NB4 (cell line): Measurements from ENCODE around the gene PRDM15.

ENCODE experiments used
- MYC ChIP-seq: IDR thresholded peaks from 2 replicates; pipeline ENCODE4 v1.6.1; 2011; ENCODE audit warnings: low read depth, low read length
- POLR2A ChIP-seq: IDR thresholded peaks from 2 replicates; pipeline ENCODE4 v1.6.1; 2011; ENCODE audit warnings: mild to moderate bottlenecking; ENCODE audit not compliant: insufficient read length; ENCODE audit errors: extremely low read depth
- TF ChIP-seq, protein P1 (sequence below): IDR thresholded peaks from one replicate; pipeline ENCODE4 v1.5.1; 2012; ENCODE audit warnings: low read depth, low read length
- TF ChIP-seq, protein P2 (sequence below): IDR thresholded peaks from 2 replicates; pipeline ENCODE4 v1.6.1; 2011; ENCODE audit warnings: low read depth, low read length

DNA sequence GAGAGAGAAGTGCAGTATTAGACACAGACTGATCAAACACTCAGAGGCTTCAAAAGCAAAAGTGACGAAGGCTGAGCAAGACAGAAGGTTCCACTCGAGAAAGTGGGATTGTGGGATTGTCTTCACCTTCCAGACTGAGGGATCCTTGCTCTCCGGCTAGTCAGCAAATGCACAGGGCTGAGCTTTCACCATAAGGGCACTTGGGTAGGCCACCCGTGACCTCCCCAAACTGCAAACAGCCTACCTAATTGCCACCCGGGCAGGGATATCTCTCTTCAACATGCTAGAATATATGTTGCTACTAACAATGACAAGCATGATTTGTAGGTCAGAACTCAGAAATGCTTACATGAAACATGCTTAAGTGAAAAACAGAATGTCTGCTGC lies 77.0 kb downstream of the PRDM15 start:
- TF ChIP-seq, protein P1, sequence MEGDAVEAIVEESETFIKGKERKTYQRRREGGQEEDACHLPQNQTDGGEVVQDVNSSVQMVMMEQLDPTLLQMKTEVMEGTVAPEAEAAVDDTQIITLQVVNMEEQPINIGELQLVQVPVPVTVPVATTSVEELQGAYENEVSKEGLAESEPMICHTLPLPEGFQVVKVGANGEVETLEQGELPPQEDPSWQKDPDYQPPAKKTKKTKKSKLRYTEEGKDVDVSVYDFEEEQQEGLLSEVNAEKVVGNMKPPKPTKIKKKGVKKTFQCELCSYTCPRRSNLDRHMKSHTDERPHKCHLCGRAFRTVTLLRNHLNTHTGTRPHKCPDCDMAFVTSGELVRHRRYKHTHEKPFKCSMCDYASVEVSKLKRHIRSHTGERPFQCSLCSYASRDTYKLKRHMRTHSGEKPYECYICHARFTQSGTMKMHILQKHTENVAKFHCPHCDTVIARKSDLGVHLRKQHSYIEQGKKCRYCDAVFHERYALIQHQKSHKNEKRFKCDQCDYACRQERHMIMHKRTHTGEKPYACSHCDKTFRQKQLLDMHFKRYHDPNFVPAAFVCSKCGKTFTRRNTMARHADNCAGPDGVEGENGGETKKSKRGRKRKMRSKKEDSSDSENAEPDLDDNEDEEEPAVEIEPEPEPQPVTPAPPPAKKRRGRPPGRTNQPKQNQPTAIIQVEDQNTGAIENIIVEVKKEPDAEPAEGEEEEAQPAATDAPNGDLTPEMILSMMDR, result no peak
- TF ChIP-seq POLR2A (no peak), MYC (no peak)
- TF ChIP-seq, protein P2, sequence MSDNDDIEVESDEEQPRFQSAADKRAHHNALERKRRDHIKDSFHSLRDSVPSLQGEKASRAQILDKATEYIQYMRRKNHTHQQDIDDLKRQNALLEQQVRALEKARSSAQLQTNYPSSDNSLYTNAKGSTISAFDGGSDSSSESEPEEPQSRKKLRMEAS, result no peak
